Stimulated activated CD4-positive, alpha-beta T cell treated with anti-CD3 and anti-CD28 coated beads, TNF-alpha, amount 100 ng/mL, for 4 hours (primary cell): ENCODE data around the gene HDGFL3.
"Not testable (repeated sequence)": the region's sequence is repeated elsewhere in the genome, so short reads cannot be mapped to it uniquely, and the experiment has no call there.

ENCODE experiments used
- DNase-seq, 3 experiments: peaks; one replicate each; pipeline ENCODE4 v3.0.0-alpha.2; 2020; ENCODE audit warnings: low read depth in 3 of 3

HDGFL3 gene

DNA sequence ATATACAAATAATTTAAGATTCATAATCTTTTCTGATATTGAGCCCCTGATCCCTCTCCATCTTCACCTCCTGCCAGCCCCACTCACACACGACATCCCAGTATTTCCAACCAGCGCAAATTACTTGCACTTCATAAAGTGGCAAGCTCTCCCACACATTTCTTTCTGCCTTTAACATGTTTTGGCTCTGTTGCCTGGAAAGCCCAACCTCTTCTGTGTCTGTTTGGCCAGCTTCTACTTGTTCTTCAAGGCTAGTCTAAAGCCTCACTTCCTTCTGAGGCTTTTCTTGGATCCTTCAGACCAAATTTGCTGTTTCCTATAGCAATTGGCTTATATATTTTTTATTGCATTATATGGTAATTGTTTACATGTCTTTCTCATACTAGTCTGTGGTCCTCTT is 105.3 kb downstream of the HDGFL3 start:
- DNase-seq = no peak

DNA sequence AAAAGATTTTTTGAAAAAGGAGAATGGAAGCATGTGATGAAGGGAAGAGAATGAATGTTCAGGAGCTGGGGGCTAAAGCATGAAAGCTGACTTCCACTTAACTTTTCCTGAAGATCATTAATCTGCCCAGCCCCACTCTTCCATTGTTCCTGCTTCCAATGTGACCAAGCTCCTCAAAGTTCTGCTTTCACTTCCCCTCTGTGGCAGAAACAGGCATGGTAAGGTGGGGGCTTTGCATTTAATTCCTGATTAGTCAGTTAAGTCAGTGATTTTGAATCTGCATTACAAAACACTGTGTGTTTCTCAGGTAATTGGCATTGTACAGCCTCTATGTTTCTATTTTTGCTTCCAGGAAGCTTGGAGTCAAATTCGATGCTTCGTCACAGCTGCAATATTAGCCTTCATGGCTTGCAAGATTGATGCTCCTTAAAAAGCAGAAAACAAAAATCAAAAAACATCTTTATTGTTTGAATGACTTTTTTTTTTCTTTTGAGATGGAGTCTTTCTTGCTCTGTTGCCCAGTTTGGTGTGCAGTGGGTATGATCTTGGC is 107.5 kb downstream of the HDGFL3 start:
- no peak for DNase-seq

DNA sequence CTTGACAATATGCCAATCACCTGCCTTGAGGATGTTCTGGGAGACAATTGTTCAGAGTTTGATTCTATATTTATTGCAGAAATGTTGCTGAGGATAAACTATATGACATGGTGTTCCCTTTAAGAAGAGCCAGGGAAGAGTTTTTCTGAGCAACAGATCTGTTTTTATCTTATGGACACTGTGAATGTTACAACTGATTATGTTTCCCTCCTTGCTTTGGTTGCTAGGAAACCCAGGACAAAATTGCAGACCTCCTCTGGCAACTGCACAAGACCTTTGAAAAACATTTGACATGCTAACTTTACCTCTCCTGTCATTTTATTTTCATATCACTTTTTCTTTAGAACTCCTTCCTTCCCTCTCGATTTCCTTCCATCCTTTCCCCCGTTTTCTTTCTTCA is 108.3 kb downstream of the HDGFL3 start:
- no peak for DNase-seq

DNA sequence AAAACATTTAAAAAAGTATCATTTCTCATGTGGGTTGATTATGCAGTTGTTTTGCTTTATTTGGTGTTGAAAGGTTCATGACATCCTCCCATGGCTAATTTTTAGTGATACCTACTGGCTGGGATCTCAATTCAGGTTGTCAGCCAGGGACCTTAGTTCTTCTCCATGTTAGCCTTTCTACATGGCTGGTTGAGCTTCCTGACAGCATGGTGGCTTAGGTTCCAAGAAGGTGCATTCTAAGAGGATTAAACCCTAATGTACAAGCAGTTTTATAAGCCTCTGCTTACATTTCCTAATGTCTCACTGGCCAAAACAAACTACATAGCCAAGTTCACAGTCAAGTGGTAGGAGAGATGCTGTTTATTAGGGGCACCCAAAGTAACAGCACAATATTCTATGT is 109.5 kb downstream of the HDGFL3 start:
- no peak for DNase-seq

DNA sequence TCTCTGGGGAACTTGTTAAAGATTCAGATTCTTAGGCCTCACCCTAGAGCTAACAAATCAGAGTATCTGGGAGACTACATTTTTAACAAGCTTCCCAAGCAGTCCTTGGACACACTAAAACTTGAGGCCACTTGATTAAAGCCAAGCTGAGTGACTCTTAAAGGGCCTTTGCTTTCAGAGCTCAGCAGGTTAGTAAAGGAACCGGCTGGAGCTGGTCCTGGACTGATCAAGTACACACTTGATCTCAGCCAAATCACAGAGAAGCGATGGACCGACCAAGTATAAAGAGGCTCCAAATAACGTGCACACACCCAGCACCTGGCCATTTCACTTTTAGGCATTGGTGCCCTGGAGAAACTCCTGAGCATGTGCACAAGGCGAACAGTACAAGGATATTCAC is 113.0 kb downstream of the HDGFL3 start:
- no peak for DNase-seq

DNA sequence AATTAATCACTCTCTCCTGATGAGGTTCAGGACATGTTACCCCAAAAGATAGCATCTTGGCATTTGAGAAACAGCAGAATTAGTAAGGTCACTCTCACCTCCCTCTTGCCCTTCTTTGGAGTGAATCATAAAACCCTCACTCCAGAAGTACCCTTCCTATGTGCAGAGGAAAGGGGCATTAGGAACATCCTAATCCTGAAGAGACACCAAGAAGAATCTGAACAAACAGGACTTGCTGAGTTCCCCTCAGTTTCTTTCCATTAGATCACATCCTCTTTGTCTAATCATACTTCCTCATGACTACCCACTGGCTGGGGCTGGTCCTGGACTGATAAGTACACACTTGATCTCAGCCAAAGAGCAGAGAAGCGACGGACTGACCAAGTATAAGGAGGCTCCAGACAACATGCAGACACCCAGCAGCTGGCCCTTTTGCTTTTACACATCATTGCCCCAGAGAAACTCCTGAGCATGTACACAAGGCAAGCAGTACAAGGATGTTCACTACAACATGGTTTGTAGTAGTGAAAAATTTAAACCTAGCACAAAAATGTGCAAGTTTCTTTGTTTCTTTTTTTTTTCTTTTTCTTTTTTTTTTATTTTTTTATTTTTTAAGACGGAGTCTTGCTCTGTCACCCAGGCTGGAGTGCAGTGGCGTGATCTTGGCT is 115.2 kb downstream of the HDGFL3 start:
- DNase-seq = no peak

DNA sequence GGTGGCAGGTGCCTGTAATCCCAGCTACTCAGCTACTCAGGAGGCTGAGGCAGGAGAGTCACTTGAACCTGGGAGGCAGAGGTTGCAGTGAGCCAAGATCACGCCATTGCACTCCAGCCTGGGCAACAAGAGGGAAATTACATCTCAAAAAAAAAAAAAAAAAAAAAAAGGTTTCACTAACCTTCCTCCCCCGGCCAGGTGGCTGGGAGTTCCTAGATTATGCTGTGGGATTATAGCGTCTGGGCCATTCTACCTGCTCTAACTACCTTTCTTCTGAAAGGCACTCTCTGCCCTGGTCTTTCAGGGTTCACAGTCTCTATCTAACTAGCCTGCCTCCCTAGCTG is 115.7 kb downstream of the HDGFL3 start:
- DNase-seq = not testable (repeated sequence)

DNA sequence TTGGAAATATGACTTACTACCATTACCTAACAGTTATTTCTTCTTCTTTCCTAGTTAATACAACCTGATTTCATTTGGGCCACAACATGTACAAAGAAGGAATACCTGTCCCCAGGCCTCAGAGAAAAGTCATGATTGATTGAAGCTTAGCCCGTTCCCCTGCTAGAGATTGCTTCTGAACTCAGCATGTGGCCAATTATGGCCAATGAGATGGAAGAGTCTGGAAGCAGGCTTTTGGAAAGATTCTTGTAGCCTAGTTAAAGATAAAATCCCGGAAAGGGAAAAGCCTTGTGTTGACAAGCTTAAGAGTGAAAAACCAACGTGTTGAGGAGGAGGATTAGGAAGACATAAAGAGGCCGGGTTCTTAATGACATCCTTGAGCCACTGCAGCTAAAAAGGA is 117.2 kb downstream of the HDGFL3 start:
- no peak for DNase-seq

DNA sequence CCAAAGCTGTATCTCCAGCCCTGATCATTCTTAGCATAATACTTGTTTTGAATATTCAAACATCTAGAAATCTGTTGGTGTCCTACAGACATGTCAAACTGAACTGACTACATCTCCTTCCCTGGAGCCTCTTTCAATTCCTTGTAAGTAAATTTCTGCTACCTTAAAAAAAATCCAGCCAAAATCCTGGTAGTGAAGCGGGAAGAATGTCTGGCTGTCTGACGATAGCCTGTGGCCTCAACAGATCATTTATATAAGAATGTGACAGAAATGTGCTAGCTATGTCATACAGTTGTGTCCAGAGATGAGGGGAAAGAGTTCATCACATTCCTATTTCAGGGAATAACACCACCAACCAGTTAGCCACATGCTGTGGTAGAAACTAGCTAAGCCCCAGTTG is 118.7 kb downstream of the HDGFL3 start:
- DNase-seq = no peak

DNA sequence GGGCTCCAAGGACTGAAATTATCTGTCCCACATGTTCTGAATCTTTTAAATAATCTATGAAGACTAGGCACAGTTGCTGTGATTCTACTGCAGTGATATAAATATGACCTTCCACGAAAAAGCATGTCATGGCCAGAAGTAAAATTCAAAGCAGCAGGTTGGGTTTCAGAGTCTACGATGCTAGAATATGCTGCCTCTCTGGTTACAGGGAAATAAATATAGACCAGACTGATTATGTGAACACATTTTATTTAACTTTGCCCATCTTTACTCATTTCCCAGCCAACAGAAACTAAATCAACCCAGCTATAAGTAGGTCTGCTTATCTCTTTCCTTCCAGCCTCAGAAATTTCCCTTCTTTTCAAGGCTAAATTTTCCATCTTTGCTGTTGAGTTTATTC is 120.0 kb downstream of the HDGFL3 start:
- no peak for DNase-seq

DNA sequence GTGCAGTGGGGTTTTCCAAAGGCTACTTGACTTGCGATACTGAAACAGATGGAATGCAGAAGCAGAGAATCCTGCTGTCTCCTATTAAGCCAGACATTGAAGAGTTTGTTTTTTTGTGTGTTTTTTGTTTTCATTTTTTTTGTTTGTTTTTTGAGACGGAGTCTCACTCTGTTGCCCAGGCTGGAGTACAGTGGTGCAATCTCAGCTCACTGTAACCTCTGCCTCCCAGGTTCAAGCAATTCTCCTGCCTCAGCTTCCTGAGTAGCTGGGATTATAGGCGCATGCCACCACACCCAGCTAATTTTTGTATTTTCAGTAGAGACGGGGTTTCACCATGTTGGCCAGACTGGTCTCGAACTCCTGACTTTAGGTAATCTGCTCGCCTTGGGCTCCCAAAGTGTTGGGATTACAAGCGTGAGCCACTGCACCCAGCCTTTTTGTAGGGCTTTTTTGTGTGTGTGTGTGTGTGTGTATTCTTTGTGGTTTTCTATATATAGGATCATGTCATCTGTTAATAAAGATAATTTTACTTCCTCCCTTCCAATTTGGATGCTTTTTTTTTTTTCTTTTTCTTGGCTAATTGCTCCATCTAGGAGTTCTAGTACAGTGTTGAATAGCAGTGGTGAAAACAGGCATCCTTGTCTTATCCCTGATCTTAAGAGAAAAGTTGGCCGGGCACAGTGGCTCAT is 121.6 kb downstream of the HDGFL3 start:
- DNase-seq = not testable (repeated sequence)

DNA sequence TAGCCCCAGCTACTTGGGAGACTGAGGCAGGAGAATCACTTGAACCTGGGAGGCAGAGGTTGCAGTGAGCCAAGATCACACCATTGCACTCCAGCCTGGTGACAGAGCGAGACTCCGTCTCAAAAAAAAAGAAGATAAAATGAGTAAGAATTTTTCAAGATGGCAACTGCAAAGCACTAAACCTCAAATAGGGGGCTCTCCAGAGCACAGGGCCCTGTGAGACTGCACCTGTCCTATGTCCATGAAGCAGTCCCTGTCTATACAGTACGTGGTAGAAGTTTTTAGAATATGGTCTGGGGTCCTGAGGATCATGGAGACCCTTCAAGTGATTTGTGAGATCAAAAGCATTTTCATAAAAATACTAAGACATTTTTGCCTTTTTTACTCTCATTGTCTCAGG is 122.2 kb downstream of the HDGFL3 start:
- not testable (repeated sequence) for DNase-seq

DNA sequence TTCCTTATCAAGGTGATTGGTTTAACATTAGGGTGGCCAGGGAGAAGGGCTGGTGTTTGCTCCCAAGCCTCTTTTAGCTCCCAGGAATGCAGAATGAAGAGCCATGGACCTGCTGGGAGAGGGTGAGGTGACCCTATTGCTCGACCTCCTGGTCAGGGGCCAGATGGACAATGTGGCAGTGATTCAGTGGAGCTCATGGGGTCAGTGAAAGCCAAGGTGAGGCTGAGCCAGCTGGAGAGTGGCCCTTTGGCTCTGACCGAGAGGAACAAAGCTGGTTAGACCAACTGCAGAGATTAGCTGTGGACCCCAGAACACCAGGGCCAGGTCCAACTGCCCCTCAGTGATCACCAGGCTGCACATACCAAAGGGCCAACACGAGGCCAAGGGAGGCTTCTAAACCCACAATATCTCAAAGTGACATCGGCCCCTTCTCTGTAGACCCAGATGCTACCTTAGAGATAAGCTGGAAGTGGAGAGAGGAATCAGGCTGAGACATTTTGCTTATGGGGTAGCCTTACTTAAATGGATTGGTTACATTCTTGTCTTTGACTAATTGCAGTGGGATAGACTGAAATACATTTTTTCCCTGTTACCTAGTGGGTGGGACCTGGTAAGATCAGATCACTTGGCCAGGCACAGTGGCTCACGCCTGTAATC is 124.8 kb downstream of the HDGFL3 start:
- no peak for DNase-seq

DNA sequence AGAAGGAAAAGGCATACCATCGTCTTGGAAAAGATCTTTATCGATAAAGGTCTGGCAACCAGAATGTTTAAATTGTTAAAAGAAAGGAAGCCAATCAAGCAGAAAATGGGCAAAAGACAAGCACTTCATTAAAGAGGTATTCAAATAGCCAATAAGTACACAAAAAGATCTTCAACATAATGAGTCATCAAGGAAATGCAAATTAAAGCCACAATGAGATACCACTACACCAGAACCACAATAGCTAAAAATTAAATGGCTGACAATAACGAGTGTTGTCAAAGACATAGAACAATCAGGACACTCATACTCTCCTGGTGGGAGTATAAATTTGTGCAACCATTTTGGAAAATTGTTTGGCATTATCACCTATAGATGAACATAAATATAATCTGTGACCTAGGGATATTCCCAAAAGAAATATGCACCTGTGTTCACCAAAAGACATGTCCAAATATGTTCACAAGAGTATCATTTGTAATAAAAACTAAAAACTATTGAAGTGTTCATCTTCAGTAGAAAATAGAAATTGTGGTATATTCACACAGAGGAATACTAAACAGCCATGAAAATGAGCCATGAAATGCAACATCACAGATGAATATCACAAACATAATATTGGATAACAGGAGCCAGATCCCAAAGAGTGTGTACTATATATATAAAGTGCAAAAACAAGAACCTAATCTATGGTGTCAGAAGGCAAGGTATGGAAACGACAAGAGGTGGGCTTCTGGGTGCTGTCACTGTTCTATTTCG is 126.2 kb downstream of the HDGFL3 start:
- no peak for DNase-seq

DNA sequence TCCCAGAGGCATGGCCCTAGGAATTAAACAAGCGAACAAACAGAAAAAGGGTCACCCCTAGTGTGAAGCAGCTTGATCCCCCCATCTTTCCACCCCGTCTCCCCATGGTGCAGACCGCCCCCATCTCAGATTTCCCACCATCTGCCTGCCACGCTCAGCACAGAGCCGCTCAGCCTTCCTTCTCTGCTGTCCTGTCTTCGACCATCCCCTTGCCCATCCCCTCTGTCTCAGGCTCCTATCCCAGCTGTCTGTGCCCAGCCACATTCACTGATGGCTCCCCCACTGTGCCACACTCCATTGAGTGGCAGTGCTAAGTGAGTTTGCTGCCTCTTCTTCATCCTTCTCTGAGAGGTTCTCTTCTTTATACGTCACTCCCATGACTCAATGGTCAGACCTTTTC is 128.9 kb downstream of the HDGFL3 start:
- no peak for DNase-seq
